NCI-H526 (cell line): Measurements from ENCODE around the gene BHLHE40.
A peak's percentile ranks its signal among the peaks of the same experiment; 100 is the strongest.

ENCODE experiments used
- DNase-seq, 2 experiments: peaks; one replicate each; lab custom pipeline; 2025; lab: John Stamatoyannopoulos, UW

BHLHE40 gene

DNA sequence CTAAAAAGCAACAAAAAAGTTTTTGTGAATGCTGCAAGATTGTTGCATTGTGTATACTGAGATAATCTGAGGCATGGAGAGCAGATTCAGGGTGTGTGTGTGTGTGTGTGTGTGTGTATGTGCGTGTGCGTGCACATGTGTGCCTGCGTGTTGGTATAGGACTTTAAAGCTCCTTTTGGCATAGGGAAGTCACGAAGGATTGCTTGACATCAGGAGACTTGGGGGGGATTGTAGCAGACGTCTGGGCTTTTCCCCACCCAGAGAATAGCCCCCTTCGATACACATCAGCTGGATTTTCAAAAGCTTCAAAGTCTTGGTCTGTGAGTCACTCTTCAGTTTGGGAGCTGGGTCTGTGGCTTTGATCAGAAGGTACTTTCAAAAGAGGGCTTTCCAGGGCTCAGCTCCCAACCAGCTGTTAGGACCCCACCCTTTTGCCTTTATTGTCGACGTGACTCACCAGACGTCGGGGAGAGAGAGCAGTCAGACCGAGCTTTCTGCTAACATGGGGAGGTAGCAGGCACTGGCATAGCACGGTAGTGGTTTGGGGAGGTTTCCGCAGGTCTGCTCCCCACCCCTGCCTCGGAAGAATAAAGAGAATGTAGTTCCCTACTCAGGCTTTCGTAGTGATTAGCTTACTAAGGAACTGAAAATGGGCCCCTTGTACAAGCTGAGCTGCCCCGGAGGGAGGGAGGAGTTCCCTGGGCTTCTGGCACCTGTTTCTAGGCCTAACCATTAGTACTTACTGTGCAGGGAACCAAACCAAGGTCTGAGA lies 4.7 kb downstream of the BHLHE40 start:
- DNase-seq, result peak in 1 of 2 experiments; percentile 21

DNA sequence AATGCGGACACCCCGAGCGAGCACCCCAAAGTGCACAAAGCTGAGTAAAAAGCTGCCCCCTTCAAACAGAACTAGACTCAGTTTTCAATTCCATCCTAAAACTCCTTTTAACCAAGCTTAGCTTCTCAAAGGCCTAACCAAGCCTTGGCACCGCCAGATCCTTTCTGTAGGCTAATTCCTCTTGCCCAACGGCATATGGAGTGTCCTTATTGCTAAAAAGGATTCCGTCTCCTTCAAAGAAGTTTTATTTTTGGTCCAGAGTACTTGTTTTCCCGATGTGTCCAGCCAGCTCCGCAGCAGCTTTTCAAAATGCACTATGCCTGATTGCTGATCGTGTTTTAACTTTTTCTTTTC lies 5.3 kb downstream of the BHLHE40 start:
- DNase-seq, result no peak

GRCh38 chr3:4985330-4986174 lies 6.3 kb downstream of the BHLHE40 start:
- DNase-seq, result peak; percentile 90 to 94

DNA sequence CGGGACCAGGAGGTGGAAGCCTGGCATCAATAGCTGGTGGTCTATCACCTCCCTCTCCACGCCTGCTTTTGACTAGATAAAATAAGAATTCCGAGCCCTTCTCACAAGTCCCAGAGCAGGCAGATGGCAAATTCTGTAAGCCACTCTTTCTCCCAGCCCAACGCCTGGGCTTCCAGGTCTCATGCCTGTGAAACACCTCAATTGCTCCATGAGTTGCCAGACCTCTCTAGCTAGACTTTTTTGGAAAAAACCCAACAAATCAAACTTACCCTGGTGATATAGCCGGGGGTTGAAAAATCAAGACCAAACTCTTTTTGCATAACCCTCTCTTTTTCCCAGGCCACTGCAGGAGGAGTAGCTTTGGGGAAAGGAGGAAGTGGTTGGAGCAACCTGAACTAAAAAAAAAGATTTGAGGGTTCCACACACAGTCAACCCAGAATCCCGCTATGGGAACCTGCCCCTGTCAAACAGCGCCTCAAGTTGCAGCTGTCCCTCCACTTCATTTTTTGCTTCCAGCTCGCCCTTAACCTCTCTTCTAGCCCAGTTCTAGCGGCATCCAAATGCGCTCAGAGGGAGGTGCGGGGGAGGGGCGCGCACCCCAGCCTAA lies 7.0 kb downstream of the BHLHE40 start:
- DNase-seq, result no peak

GRCh38 chr3:4986782-4987537 lies 7.7 kb downstream of the BHLHE40 start:
- peak; percentile 62 to 93 for DNase-seq

DNA sequence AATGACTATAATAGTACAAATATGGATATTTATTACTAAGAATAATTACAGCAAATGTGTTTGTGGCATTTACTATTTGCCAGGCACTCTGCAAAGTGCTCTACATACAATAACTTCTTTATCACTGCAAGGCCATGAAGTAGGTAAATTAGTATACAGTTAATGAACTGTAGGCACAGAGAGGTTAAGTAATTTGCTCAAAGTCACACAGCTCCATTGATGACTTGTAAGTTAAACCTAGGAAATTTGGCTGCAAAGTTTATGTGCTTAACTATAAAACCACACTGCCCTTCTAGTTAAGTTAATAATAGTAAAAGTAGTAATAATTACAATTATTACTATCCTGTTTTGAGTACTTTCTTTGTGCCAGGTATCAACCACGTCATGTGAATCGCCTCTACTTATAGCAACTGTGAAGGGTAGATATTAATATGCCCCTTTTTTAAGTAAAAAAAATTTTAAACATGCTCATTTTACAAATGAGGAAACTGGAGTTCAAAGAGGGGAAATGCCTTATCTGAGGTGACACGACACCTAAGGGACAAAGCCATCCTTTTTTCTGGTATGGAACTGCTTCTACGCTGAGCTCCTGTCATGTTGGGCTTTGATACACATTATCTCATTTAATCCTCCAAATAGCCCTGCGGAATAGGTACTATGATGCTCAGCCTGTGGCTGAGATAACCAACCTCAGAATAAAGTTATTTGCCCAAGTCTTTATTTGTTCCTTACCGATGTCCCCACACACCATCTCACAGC lies 8.5 kb downstream of the BHLHE40 start:
- DNase-seq, result no peak

GRCh38 chr3:4988983-4989834 lies 10.0 kb downstream of the BHLHE40 start:
- DNase-seq, result no peak

- DNase-seq, result no peak
Measured at GRCh38 chr3:4990069-4990468, 10.8 kb downstream of the BHLHE40 start.

GRCh38 chr3:4992118-4992517 lies 12.9 kb downstream of the BHLHE40 start:
- no peak for DNase-seq

- no peak for DNase-seq
Measured at GRCh38 chr3:4993276-4994143, 14.3 kb downstream of the BHLHE40 start.

DNA sequence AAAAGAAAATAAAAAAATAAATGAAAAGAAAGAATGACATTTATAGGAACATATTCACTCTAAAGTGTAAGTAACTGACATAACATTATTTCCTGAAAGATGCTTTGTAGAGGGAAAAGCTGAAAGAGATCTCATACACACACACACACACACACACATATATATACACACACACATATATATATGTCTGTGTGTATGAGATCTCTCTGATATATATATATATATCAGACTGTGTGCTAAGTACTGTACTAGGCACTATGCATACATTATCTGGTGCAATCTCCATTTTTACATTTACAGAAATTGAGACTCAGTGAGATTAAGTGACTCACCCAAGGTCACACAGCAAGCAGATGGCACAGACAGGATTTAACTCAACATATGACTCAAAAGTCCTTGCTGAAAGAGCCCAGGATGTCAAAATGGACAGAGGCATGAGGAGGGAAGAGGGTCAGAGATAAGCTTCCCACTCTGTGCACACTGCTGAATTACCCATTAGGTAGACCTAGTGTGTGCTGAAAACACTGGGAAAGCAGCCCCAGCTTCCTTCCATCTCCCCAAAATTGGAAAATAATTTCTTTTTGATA lies 15.0 kb downstream of the BHLHE40 start:
- no peak for DNase-seq

- no peak for DNase-seq
Measured at GRCh38 chr3:4994823-4995499, 15.7 kb downstream of the BHLHE40 start.

DNA sequence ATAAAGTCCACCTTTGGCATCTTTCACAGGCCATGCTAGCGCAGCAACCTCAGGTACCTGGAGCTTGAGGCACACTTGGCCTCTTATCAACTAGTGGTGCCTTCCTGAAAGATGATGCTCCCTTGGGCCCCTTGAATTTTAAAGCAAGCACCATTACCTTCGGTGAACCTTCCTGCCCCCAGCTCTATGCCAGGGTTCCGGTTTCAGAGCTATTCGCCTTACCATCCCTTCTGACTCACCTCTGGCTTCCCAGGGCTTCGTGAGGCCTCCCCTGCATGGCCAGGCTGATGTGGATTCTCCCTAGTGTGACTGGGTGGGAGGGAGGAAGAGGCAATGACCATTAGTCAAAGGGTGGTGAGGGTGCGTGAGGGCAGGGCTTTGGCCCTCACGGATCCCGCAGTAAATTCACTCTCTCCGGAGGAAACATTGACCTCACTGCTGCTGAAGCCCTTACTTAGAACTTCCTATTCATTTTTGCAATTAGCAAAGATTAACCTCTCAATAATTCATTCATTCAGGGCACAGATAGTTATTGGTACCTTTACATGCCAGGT lies 16.3 kb downstream of the BHLHE40 start:
- no peak for DNase-seq

- no peak for DNase-seq
Measured at GRCh38 chr3:4996223-4996765, 17.1 kb downstream of the BHLHE40 start.

DNA sequence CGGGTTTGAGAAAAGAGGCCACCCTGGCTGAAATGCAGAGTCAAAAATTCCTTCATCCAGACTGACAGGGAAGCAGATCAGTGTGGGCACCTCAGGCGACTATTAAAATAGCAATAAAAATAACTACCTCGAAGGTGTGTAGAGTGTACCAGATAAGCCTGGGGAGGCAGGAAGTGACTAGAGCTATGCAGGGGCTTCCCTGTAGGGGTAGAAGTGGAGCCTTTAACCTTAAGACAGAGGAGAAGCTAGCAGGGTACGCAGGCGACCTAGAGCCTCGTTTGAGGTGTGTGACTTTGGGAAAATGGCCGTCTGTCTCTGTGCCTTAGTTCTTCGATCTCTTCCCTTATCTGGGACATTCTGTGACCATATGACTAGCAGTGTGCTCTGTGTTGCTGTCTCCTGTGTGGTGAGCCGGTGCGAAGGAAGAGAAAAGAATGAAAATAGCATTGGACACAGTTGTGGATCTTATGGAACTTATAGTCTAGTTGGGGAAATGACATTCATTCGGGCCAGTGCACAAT lies 17.6 kb downstream of the BHLHE40 start:
- no peak for DNase-seq

GRCh38 chr3:4997946-4998345 lies 18.7 kb downstream of the BHLHE40 start:
- DNase-seq, result no peak

- DNase-seq, result peak; percentile 25 to 27
Measured at GRCh38 chr3:4999531-5000184, 20.4 kb downstream of the BHLHE40 start.
